OCI-LY1 (cell line): ENCODE measurements around the gene MUTYH.

Source experiments
- H2AFZ ChIP-seq: fragments of 200-600 bp; sonication (generic), shearing (Covaris generic); 2 replicates; pipeline ENCODE4 v1.6.0; 2014; ENCODE audit warnings: antibody characterized with exemption, mild to moderate bottlenecking, low read length
- H3F3A ChIP-seq: fragments of 200-600 bp; sonication (generic), shearing (Covaris generic); 2 replicates; pipeline ENCODE4 v1.6.0; 2014; ENCODE audit warnings: mild to moderate bottlenecking, antibody characterized with exemption, low read length, moderate library complexity; ENCODE audit not compliant: insufficient read depth
- H3K27ac ChIP-seq: fragments of 200-600 bp; sonication (generic); 2 replicates; pipeline ENCODE4 v1.5.1; 2014; ENCODE audit warnings: low read length, mixed run types, mild to moderate bottlenecking, low read depth; ENCODE audit not compliant: poor library complexity, severe bottlenecking
- H3K27me3 ChIP-seq: fragments of 200-600 bp; sonication (generic); 2 replicates; pipeline ENCODE4 v1.6.0; 2014; ENCODE audit warnings: antibody characterized with exemption, mild to moderate bottlenecking, low read length, moderate library complexity; ENCODE audit not compliant: insufficient read depth
- H3K36me3 ChIP-seq: fragments of 200-600 bp; sonication (generic); 2 replicates; pipeline ENCODE4 v1.6.1; 2014; ENCODE audit warnings: mild to moderate bottlenecking, antibody characterized with exemption, low read length, moderate library complexity, mixed read lengths; ENCODE audit not compliant: insufficient read depth
- H3K4me1 ChIP-seq: fragments of 200-600 bp; sonication (generic); 2 replicates; pipeline ENCODE4 v1.5.1; 2014; ENCODE audit warnings: mild to moderate bottlenecking, low read length, moderate library complexity; ENCODE audit not compliant: insufficient read depth, severe bottlenecking
- H3K4me2 ChIP-seq: fragments of 200-600 bp; sonication (generic), shearing (Covaris generic); 2 replicates; pipeline ENCODE4 v1.6.1; 2014; ENCODE audit warnings: low read length
- H3K4me3 ChIP-seq: fragments of 200-600 bp; sonication (generic); 2 replicates; pipeline ENCODE4 v1.5.1; 2014; ENCODE audit warnings: low read length, low read depth, mild to moderate bottlenecking, mixed read lengths; ENCODE audit not compliant: poor library complexity, severe bottlenecking
- H3K79me2 ChIP-seq: fragments of 200-600 bp; shearing (Covaris generic); 2 replicates; pipeline ENCODE4 v1.6.1; 2016; ENCODE audit warnings: mixed run types, low read length, mixed read lengths; ENCODE audit not compliant: insufficient read depth
- H3K9ac ChIP-seq: fragments of 200-600 bp; sonication (generic), shearing (Covaris generic); 2 replicates; pipeline ENCODE4 v1.6.1; 2014; ENCODE audit warnings: mild to moderate bottlenecking, low read length, mixed read lengths
- H3K9me2 ChIP-seq: fragments of 200-600 bp; sonication (generic), shearing (Covaris generic); 2 replicates; pipeline ENCODE4 v1.6.1; 2014; ENCODE audit warnings: low read depth, mild to moderate bottlenecking, low read length, mixed read lengths
- H3K9me3 ChIP-seq: fragments of 200-600 bp; shearing (Covaris generic); 2 replicates; pipeline ENCODE4 v1.6.1; 2014; ENCODE audit warnings: low read length, mixed read lengths
- H4K20me1 ChIP-seq: fragments of 200-600 bp; sonication (generic), shearing (Covaris generic); 2 replicates; pipeline ENCODE4 v1.6.0; 2016; ENCODE audit warnings: mild to moderate bottlenecking, low read length; ENCODE audit not compliant: insufficient read depth
- EZH2 ChIP-seq: fragments of 200-600 bp; sonication (generic), shearing (Covaris generic); IDR thresholded peaks from 2 replicates; pipeline ENCODE4 v1.8.0; 2017; ENCODE audit warnings: borderline replicate concordance, mixed run types, mild to moderate bottlenecking, antibody characterized with exemption, low read length, moderate library complexity, mixed read lengths
- TF ChIP-seq, protein P1 (sequence below): fragments of 200-600 bp; sonication (generic), shearing (Covaris generic); IDR thresholded peaks from 2 replicates; pipeline ENCODE4 v1.5.1; 2017; ENCODE audit warnings: mild to moderate bottlenecking, antibody characterized with exemption, low read length, moderate library complexity, mixed read lengths

MUTYH gene

DNA sequence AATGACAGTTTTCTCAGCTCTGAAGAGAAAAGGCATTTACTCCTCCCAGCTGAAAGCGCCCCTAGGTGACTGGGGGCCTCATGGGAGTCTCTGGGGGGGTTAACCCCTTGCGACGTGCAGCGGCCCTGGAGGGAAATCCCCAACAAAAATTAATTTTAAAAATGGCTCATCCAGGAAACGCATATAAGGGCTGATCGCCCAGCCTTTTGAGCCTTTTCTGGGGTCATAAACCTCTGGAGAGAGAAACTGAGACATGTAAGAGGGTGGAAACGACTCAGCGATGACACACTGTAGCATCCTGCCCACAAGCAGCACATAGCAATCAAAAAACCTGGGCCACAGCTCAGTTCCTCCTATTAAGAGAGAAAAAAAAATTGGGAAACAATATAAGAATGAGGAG lies 33.9 kb downstream of the MUTYH start:
- no peaks in the 10 kb centered on the region for H3K36me3 ChIP-seq
- H3K4me2 ChIP-seq: peak overlapping the region; percentile 46
- peak overlapping the region; percentile 9 for H3K4me3 ChIP-seq
- H4K20me1 ChIP-seq: no peaks in the 10 kb centered on the region
- no peaks in the 10 kb centered on the region for H3K79me2 ChIP-seq
- no peaks in the 10 kb centered on the region for H3K27me3 ChIP-seq
- H3K9me2 ChIP-seq: no peaks in the 10 kb centered on the region
- H3F3A ChIP-seq: no peaks in the 10 kb centered on the region
- TF ChIP-seq, protein P1, sequence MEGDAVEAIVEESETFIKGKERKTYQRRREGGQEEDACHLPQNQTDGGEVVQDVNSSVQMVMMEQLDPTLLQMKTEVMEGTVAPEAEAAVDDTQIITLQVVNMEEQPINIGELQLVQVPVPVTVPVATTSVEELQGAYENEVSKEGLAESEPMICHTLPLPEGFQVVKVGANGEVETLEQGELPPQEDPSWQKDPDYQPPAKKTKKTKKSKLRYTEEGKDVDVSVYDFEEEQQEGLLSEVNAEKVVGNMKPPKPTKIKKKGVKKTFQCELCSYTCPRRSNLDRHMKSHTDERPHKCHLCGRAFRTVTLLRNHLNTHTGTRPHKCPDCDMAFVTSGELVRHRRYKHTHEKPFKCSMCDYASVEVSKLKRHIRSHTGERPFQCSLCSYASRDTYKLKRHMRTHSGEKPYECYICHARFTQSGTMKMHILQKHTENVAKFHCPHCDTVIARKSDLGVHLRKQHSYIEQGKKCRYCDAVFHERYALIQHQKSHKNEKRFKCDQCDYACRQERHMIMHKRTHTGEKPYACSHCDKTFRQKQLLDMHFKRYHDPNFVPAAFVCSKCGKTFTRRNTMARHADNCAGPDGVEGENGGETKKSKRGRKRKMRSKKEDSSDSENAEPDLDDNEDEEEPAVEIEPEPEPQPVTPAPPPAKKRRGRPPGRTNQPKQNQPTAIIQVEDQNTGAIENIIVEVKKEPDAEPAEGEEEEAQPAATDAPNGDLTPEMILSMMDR: no peak
- no peak for TF ChIP-seq EZH2
- H3K27ac ChIP-seq: peak overlapping the region; percentile 69
- peak overlapping the region; percentile 22 for H3K9ac ChIP-seq
- no peaks in the 10 kb centered on the region for H3K9me3 ChIP-seq
- H2AFZ ChIP-seq: no peak overlapping the region; the same call in 1 of the 2 replicates
- peaks cover 40% of the 10 kb centered on the region for H3K4me1 ChIP-seq

DNA sequence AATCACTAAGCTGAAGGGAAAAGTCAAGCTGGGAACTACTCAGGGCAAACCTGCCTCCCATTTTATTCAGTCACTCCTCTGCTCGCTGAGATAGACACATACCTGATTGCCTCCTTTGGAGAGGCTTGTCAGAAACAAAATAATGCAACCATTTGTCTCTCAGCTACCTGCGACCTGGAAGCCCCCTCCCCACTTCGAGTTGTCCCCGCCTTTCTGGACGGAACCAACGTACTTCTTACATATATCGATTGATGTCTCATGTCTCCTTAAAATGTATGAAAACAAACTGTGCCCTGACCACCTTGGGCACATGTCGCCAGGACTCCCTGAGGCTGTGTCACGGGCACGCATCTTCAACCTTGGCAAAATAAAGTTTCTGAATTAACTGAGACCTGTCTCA lies 35.0 kb downstream of the MUTYH start:
- Histone ChIP-seq H3K79me2 (no peaks in the 10 kb centered on the region), H3K4me2 (no peak overlapping the region), H2AFZ (no peak overlapping the region), H3F3A (no peaks in the 10 kb centered on the region), H3K9ac (no peak overlapping the region), H3K9me3 (no peaks in the 10 kb centered on the region), H3K9me2 (no peaks in the 10 kb centered on the region), H3K36me3 (no peaks in the 10 kb centered on the region), H3K4me1 (peaks cover 40% of the 10 kb centered on the region), H3K27ac (peak overlapping the region; percentile 69), H3K27me3 (no peaks in the 10 kb centered on the region), H4K20me1 (no peaks in the 10 kb centered on the region), H3K4me3 (no peak overlapping the region)
- TF ChIP-seq, protein P1: no peak
- TF ChIP-seq EZH2: no peak

DNA sequence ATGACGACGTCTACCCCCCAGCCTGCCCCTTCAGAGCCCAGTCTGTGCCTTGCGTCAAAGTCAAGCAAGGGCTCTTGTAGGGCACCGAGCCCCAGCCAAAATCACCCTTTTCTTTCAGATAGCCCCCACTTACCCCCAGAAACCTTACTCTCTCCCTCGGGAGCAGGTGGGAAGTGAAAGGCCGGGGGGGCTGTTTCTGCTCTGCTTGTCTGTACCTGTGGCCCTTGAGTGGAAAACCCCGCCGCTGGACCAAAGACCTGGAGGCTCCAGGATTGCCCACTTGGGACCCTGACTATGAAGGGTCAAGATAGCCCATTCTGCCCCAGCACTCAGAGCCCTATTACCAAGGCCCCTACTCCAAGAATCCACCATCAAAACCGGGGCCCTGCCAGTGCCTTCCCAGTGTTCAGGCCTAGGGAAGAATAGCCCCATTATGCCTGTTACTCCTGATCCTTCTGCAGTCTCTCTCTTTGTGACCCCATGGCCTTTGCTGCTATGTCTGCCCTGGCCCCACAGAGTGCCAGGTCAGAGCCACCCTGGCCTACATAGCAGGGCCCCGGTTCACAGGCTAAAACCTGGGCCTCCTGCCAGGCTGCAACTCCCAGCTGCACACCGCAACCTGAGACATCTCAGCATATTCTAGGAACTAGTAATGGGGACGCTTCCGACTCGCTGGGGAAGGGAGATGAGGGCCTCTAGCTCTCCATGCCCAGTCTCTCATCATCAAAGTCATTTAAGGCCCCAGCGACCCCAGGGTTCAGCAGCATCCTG lies 35.7 kb downstream of the MUTYH start:
- no peak overlapping the region for H2AFZ ChIP-seq

More for the DNA sequence above, 35.7 kb downstream of the MUTYH start:
- Histone ChIP-seq H3K4me1 (peaks cover 40% of the 10 kb centered on the region), H3K36me3 (no peaks in the 10 kb centered on the region), H3K27ac (peak overlapping the region; percentile 69), H3K9me3 (no peaks in the 10 kb centered on the region), H3K9ac (peak overlapping the region; percentile 76), H3F3A (no peaks in the 10 kb centered on the region), H3K9me2 (no peaks in the 10 kb centered on the region), H3K79me2 (no peaks in the 10 kb centered on the region), H3K4me2 (peak overlapping the region; percentile 76), H3K4me3 (peak overlapping the region; percentile 71), H3K27me3 (no peaks in the 10 kb centered on the region), H4K20me1 (no peaks in the 10 kb centered on the region)
- TF ChIP-seq EZH2: no peak
- TF ChIP-seq, protein P1: no peak
